H9 (cell line): ENCODE data around the gene NBEAL1. TPM values are rescaled to one million over a fixed set of nuclear protein-coding genes. Genes with fewer than 3 reads are reported as not detected.
"Not testable (repeated sequence)": the region's sequence is repeated elsewhere in the genome, so short reads cannot be mapped to it uniquely, and the experiment has no call there.

Experiments
- DNase-seq: peaks from one replicate; pipeline ENCODE4 v3.0.0-alpha.2; 2017
- H2AFZ ChIP-seq: one replicate; pipeline ENCODE4 v1.6.1; 2013; ENCODE audit warnings: mild to moderate bottlenecking, low read length, control low read depth, moderate library complexity
- H2AK5ac ChIP-seq: 2 replicates; pipeline ENCODE4 v1.6.1; 2013; ENCODE audit warnings: low read length, control low read depth, mixed read lengths; ENCODE audit not compliant: insufficient read length
- H2BK120ac ChIP-seq: one replicate; pipeline ENCODE4 v1.6.1; 2013; ENCODE audit warnings: low read depth, mild to moderate bottlenecking, low read length, control low read depth, inconsistent platforms; ENCODE audit not compliant: poor library complexity, severe bottlenecking
- H2BK12ac ChIP-seq: 2 replicates; pipeline ENCODE4 v1.6.1; 2013; ENCODE audit warnings: low read length, control low read depth, mixed read lengths, low read depth; ENCODE audit not compliant: insufficient read length
- H2BK15ac ChIP-seq: 2 replicates; pipeline ENCODE4 v1.6.1; 2013; ENCODE audit warnings: low read depth, low read length, control low read depth
- H2BK20ac ChIP-seq: one replicate; pipeline ENCODE4 v1.6.1; 2013; ENCODE audit warnings: low read depth, mild to moderate bottlenecking, low read length, control low read depth, inconsistent platforms; ENCODE audit not compliant: poor library complexity, severe bottlenecking
- H2BK5ac ChIP-seq: 2 replicates; pipeline ENCODE4 v1.6.1; 2013; ENCODE audit warnings: low read length, control low read depth, mixed read lengths; ENCODE audit not compliant: insufficient read length
- H3K14ac ChIP-seq: 2 replicates; pipeline ENCODE4 v1.6.1; 2013; ENCODE audit warnings: low read length, control low read depth; ENCODE audit not compliant: insufficient read depth
- H3K18ac ChIP-seq: 2 replicates; pipeline ENCODE4 v1.6.1; 2013; ENCODE audit warnings: low read depth, mild to moderate bottlenecking, mixed read lengths, low read length, control low read depth; ENCODE audit not compliant: insufficient read length
- H3K23ac ChIP-seq: 2 replicates; pipeline ENCODE4 v1.6.1; 2013; ENCODE audit warnings: low read length, control low read depth, mixed read lengths, low read depth; ENCODE audit not compliant: insufficient read length
- H3K23me2 ChIP-seq: 2 replicates; pipeline ENCODE4 v1.6.1; 2013; ENCODE audit warnings: low read depth, mild to moderate bottlenecking, mixed read lengths, low read length, control low read depth; ENCODE audit not compliant: insufficient read length, poor library complexity, severe bottlenecking
- H3K27ac ChIP-seq: 2 replicates; pipeline ENCODE4 v1.5.1; 2013; ENCODE audit warnings: low read length, control low read depth, mixed read lengths, low read depth; ENCODE audit not compliant: insufficient read length
- H3K27me3 ChIP-seq: 2 replicates; pipeline ENCODE4 v1.6.1; 2013; ENCODE audit warnings: low read length, control low read depth, inconsistent platforms; ENCODE audit not compliant: insufficient read depth
- H3K4ac ChIP-seq: 2 replicates; pipeline ENCODE4 v1.6.1; 2013; ENCODE audit warnings: low read depth, mild to moderate bottlenecking, control low read depth, inconsistent platforms, low read length, moderate library complexity
- H3K4me1 ChIP-seq: 2 replicates; pipeline ENCODE4 v1.6.1; 2013; ENCODE audit warnings: low read length, control low read depth, inconsistent platforms; ENCODE audit not compliant: insufficient read depth
- H3K4me2 ChIP-seq: 2 replicates; pipeline ENCODE4 v1.6.1; 2013; ENCODE audit warnings: low read length, control low read depth, mixed read lengths; ENCODE audit not compliant: insufficient read length, insufficient read depth
- H3K56ac ChIP-seq: 2 replicates; pipeline ENCODE4 v1.6.1; 2013; ENCODE audit warnings: low read depth, mild to moderate bottlenecking, mixed read lengths, low read length, control low read depth; ENCODE audit not compliant: insufficient read length
- H3K79me1 ChIP-seq: 2 replicates; pipeline ENCODE4 v1.6.1; 2013; ENCODE audit warnings: low read depth, mild to moderate bottlenecking, moderate library complexity, low read length, control low read depth, inconsistent platforms; ENCODE audit not compliant: insufficient read depth, poor library complexity, severe bottlenecking
- H3K79me2 ChIP-seq: 2 replicates; pipeline ENCODE4 v1.6.1; 2013; ENCODE audit warnings: low read length, control low read depth, inconsistent platforms; ENCODE audit not compliant: insufficient read depth
- H3K9ac ChIP-seq: 2 replicates; pipeline ENCODE4 v1.6.1; 2013; ENCODE audit warnings: low read length, control low read depth, mixed read lengths; ENCODE audit not compliant: insufficient read length; ENCODE audit errors: extremely low read depth
- H3K9me3 ChIP-seq: one replicate; pipeline ENCODE4 v1.6.1; 2013; ENCODE audit warnings: low read depth, low read length, inconsistent platforms; ENCODE audit not compliant: control insufficient read depth
- H3T11ph ChIP-seq: one replicate; pipeline ENCODE4 v1.6.1; 2013; ENCODE audit warnings: mild to moderate bottlenecking, low read length, control low read depth, inconsistent platforms
- H4K20me1 ChIP-seq: one replicate; pipeline ENCODE4 v1.6.1; 2013; ENCODE audit not compliant: control insufficient read depth, insufficient read length, insufficient read depth
- H4K5ac ChIP-seq: 2 replicates; pipeline ENCODE4 v1.6.1; 2013; ENCODE audit warnings: low read depth, mild to moderate bottlenecking, mixed read lengths, low read length, control low read depth; ENCODE audit not compliant: insufficient read length
- H4K8ac ChIP-seq: replicated peaks from 2 replicates; pipeline ENCODE4 v1.6.1; 2013; ENCODE audit warnings: low read length, control low read depth, mixed read lengths, low read depth; ENCODE audit not compliant: insufficient read length
- H4K91ac ChIP-seq: 2 replicates; pipeline ENCODE4 v1.6.1; 2013; ENCODE audit warnings: low read depth, mild to moderate bottlenecking, moderate library complexity, mixed read lengths, low read length, control low read depth; ENCODE audit not compliant: insufficient read length
- H3K27ac Mint-ChIP-seq, 3 experiments: 2 replicates in 2 of 3; 3 replicates in 1 of 3; pipeline ENCODE4 v1.8.0; 2020 to 2021; ENCODE audit warnings: mixed read lengths in 3 of 3, mild to moderate bottlenecking in 1 of 3, moderate library complexity in 1 of 3
- H3K27me3 Mint-ChIP-seq: 2 replicates; pipeline ENCODE4 v1.8.0; 2021; ENCODE audit warnings: low read depth, mild to moderate bottlenecking, moderate library complexity, mixed read lengths
- H3K36me3 Mint-ChIP-seq, 3 experiments: 2 replicates in 2 of 3; 3 replicates in 1 of 3; pipeline ENCODE4 v1.8.0; 2020 to 2021; ENCODE audit warnings: low read depth in 3 of 3, mixed read lengths in 3 of 3; ENCODE audit not compliant: insufficient read depth in 1 of 3
- H3K4me1 Mint-ChIP-seq, 2 experiments: 2 replicates each; pipeline ENCODE4 v1.8.0; 2020; ENCODE audit warnings: mixed read lengths in 2 of 2
- H3K4me3 Mint-ChIP-seq, 2 experiments: 2 replicates in 1 of 2; 3 replicates in 1 of 2; pipeline ENCODE4 v1.8.0; 2020 to 2021; ENCODE audit warnings: mild to moderate bottlenecking in 2 of 2, mixed read lengths in 2 of 2, moderate library complexity in 1 of 2
- H3K9me3 Mint-ChIP-seq, 2 experiments: 2 replicates in 1 of 2; 3 replicates in 1 of 2; pipeline ENCODE4 v1.8.0; 2020; ENCODE audit warnings: mild to moderate bottlenecking in 2 of 2, mixed read lengths in 2 of 2, moderate library complexity in 1 of 2
- WGBS: extraction: QIAGEN DNeasy Blood & Tissue Kit; methylation state at CpG from one replicate; pipeline ENCODE4 v1.1.7; 2013; ENCODE audit warnings: missing lambda C conversion rate, low lambda C conversion rate, mixed read lengths; ENCODE audit not compliant: insufficient read length; ENCODE audit errors: extremely low coverage; 5-methylcytosine and 5-hydroxymethylcytosine counted together
- total RNA-seq: library from RNA; stranded (reverse); gene quantifications from 2 replicates; pipeline ENCODE4 v1.2.1, GENCODE V29; 2021
- TF ChIP-seq, protein P1 (sequence below): fragments of 200-600 bp; sonication (generic); conservative IDR thresholded peaks from 3 replicates; pipeline ENCODE4 v1.8.0; 2021; ENCODE audit warnings: antibody characterized with exemption, mild to moderate bottlenecking

The NBEAL1 gene
- total RNA-seq, 1 experiment from 2014 or later = 10.1 TPM

DNA sequence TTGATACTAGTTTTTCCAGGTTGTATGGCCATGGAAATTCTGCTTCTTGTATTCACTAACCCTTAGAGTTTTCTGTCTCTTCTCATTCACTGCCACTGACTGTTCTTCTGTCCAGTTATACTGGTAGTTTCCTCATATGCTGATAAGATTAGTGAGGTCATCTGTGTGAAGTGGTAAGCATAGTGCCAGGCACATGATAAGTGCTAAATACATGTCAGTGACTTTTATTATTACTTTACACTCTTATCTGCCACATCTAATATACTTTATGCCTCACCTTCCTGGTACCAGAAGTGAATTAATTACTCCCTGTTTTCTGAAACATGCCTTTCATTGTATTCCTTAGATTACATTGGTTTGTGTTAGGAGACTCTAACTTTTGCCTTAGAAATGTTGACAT is 91.3 kb downstream of the NBEAL1 start:
- H4K20me1 ChIP-seq = no peaks in the 10 kb centered on the region
- no peak for DNase-seq
- no peak overlapping the region for H2BK20ac ChIP-seq
- no peak overlapping the region for H3K4ac ChIP-seq
- no peak overlapping the region for H3K9ac ChIP-seq
- H3K23me2 ChIP-seq = no peaks in the 10 kb centered on the region
- no peak overlapping the region for H2BK5ac ChIP-seq
- H3K14ac ChIP-seq = no peak overlapping the region
- no peak overlapping the region for H3T11ph ChIP-seq
- no peak overlapping the region for H2BK12ac ChIP-seq
- peaks cover 12 to 13% of the 10 kb centered on the region in 2 experiments for H3K9me3 Mint-ChIP-seq
- H4K5ac ChIP-seq = no peak overlapping the region
- H2AFZ ChIP-seq = no peak overlapping the region
- no peak overlapping the region for H4K91ac ChIP-seq
- H3K27me3 ChIP-seq = no peaks in the 10 kb centered on the region
- no peak overlapping the region for H3K18ac ChIP-seq
- H3K56ac ChIP-seq = no peak overlapping the region
- no peak overlapping the region for H2AK5ac ChIP-seq
- no peaks in the 10 kb centered on the region for H3K27me3 Mint-ChIP-seq
- H3K4me3 Mint-ChIP-seq = no peak overlapping the region
- no peak overlapping the region for H2BK120ac ChIP-seq
- TF ChIP-seq, protein P1, sequence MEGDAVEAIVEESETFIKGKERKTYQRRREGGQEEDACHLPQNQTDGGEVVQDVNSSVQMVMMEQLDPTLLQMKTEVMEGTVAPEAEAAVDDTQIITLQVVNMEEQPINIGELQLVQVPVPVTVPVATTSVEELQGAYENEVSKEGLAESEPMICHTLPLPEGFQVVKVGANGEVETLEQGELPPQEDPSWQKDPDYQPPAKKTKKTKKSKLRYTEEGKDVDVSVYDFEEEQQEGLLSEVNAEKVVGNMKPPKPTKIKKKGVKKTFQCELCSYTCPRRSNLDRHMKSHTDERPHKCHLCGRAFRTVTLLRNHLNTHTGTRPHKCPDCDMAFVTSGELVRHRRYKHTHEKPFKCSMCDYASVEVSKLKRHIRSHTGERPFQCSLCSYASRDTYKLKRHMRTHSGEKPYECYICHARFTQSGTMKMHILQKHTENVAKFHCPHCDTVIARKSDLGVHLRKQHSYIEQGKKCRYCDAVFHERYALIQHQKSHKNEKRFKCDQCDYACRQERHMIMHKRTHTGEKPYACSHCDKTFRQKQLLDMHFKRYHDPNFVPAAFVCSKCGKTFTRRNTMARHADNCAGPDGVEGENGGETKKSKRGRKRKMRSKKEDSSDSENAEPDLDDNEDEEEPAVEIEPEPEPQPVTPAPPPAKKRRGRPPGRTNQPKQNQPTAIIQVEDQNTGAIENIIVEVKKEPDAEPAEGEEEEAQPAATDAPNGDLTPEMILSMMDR = no peak
- H3K27ac Mint-ChIP-seq = no peak overlapping the region
- H2BK15ac ChIP-seq = no peak overlapping the region
- H3K4me1 Mint-ChIP-seq = no peaks in the 10 kb centered on the region
- H3K79me1 ChIP-seq = no peaks in the 10 kb centered on the region
- H3K79me2 ChIP-seq = no peaks in the 10 kb centered on the region
- H3K4me1 ChIP-seq = no peaks in the 10 kb centered on the region
- H3K36me3 Mint-ChIP-seq = peaks cover 17 to 30% (median 26%) of the 10 kb centered on the region in 3 experiments
- no peak overlapping the region for H3K27ac ChIP-seq
- H3K23ac ChIP-seq = no peak overlapping the region
- H3K4me2 ChIP-seq = no peak overlapping the region
- no peak overlapping the region for H4K8ac ChIP-seq
- H3K9me3 ChIP-seq = no peaks in the 10 kb centered on the region

DNA sequence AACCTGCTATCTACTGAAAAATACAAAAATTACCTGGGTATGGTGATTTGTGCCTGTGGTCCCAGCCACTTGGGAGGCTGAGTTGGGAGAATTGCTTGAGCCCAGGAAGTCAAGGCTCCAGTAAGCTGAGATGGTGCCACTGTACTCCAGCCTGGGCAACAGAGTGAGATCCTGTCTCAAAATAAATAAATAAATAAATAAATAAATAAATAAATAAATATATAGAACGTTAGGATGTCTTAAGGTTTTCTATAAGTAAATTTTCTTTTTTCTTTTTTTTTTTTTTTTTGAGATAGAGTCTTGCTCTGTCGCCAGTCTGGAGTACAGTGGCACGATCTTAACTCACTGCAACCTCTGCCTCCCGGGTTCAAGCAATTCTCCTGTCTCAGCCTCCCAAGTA is 95.8 kb downstream of the NBEAL1 start:
- H2BK20ac ChIP-seq, H3K27me3 Mint-ChIP-seq, H3K9ac ChIP-seq, H2AFZ ChIP-seq, H3K27ac ChIP-seq, H2BK5ac ChIP-seq, H3K79me1 ChIP-seq, H2AK5ac ChIP-seq, H3K9me3 Mint-ChIP-seq, H3K4me3 Mint-ChIP-seq, H3K14ac ChIP-seq, H3K27ac Mint-ChIP-seq, H3K23me2 ChIP-seq, H3K18ac ChIP-seq, H3K56ac ChIP-seq, H3K4ac ChIP-seq, H2BK120ac ChIP-seq, H2BK15ac ChIP-seq, H3K4me2 ChIP-seq, H3K4me1 ChIP-seq, H4K91ac ChIP-seq, H4K8ac ChIP-seq, H4K20me1 ChIP-seq, H4K5ac ChIP-seq, H3K79me2 ChIP-seq, H3K4me1 Mint-ChIP-seq, H3K9me3 ChIP-seq, H2BK12ac ChIP-seq, DNase-seq, H3K23ac ChIP-seq, H3T11ph ChIP-seq, H3K27me3 ChIP-seq: not testable (repeated sequence)
- no CpG with 5 or more reads among the region's 4 CpGs for WGBS
- H3K36me3 Mint-ChIP-seq = peaks cover 1 to 18% (median 15%) of the 10 kb centered on the region in 3 experiments; a peak in 5 of 7 replicates
